ENCODE measurements around the gene NOTCH2. TPM values are rescaled to one million over a fixed set of nuclear protein-coding genes. Genes with fewer than 3 reads are reported as not detected.

Gene NOTCH2
- total RNA-seq, 1 experiment from 2014 or later, result 4.7 TPM

DNA sequence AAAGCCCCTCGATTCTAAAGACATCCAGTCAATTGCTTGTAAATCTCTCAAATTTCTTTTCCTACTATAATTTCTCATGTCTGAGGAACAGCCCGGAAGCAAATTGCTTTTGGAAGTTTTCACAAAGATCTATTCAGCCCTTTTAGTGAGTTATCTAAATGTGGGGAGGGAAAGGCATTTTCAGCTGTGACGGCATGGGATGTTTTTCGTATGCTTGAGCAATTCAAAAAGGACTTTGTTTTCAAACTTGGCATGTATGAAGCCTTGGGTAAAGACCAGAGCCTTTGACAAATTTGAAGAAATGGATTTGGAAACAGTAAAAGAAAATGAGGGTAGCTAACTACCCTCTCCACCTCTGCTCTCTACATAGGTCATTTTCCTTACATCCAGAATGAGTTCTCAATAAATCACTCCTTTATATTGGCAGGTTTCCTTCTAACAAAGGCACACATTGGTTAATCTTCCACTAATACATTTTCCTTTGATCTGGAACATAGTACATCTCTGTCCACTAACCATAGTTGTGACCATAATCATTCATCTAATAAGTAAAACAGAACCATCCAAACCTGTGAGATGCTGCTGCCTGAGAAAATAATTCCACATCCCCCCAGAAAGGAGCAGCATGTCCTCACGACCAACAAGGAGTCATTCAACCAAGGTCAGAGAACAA, 107.0 kb downstream of the NOTCH2 start:
- H3K9me2 ChIP-seq (replicated peaks; ENCODE audit: insufficient read depth, low read length), result no peaks in the 10 kb centered on the region
- H3K27me3 ChIP-seq (ENCODE audit: low read length), result no peaks in the 10 kb centered on the region
- no peaks in the 10 kb centered on the region for H3K4me1 ChIP-seq (ENCODE audit: low read length)
- no peaks in the 10 kb centered on the region for H4K20me1 ChIP-seq (ENCODE audit: insufficient read depth, low read depth, low read length)
- H3K27ac ChIP-seq (ENCODE audit: low read length), result no peak overlapping the region
- H3K36me3 ChIP-seq (ENCODE audit: insufficient read depth, low read length), result no peaks in the 10 kb centered on the region
- no peaks in the 10 kb centered on the region for H3K9me3 ChIP-seq (ENCODE audit: low read length)
- H3K4me2 ChIP-seq (ENCODE audit: low read depth, low read length, poor library complexity, severe bottlenecking), result no peak overlapping the region
- H2AFZ ChIP-seq (ENCODE audit: low read length), result no peak overlapping the region
- H3K9ac ChIP-seq (ENCODE audit: low read length), result no peak overlapping the region
- no peak for DNase-seq
- no peaks in the 10 kb centered on the region for H3K79me2 ChIP-seq (ENCODE audit: low read length)
- no peak overlapping the region for H3K4me3 ChIP-seq (ENCODE audit: low read length)

DNA sequence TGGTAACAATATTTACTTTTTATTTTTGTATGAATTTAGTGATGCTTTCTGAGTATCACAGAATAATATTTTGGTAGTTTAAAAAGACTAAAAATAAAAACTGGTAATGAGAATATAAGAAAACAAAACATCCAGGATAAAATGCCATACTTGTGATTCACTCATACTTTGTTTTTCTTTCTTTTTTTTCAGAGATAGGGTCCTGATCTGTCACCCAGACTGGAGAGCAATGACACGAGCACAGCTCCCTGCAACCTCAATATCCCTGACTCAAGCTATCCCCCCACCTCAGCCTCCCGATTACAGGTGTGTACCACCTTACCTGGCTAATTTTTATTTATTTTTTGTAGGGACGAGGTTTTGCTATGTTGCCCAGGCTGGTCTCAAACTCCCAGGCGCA, 109.0 kb downstream of the NOTCH2 start:
- Histone ChIP-seq H3K4me1 (ENCODE audit: low read length) (no peaks in the 10 kb centered on the region), H3K27me3 (ENCODE audit: low read length) (no peaks in the 10 kb centered on the region), H3K9me3 (ENCODE audit: low read length) (no peaks in the 10 kb centered on the region), H3K9ac (ENCODE audit: low read length) (no peak overlapping the region), H4K20me1 (ENCODE audit: insufficient read depth, low read depth, low read length) (no peaks in the 10 kb centered on the region), H3K4me2 (ENCODE audit: low read depth, low read length, poor library complexity, severe bottlenecking) (no peak overlapping the region), H3K9me2 (replicated peaks; ENCODE audit: insufficient read depth, low read length) (no peaks in the 10 kb centered on the region), H3K36me3 (ENCODE audit: insufficient read depth, low read length) (no peaks in the 10 kb centered on the region), H3K79me2 (ENCODE audit: low read length) (no peaks in the 10 kb centered on the region), H2AFZ (ENCODE audit: low read length) (no peak overlapping the region), H3K4me3 (ENCODE audit: low read length) (no peak overlapping the region), H3K27ac (ENCODE audit: low read length) (no peak overlapping the region)
- DNase-seq, result peak; percentile 9

DNA sequence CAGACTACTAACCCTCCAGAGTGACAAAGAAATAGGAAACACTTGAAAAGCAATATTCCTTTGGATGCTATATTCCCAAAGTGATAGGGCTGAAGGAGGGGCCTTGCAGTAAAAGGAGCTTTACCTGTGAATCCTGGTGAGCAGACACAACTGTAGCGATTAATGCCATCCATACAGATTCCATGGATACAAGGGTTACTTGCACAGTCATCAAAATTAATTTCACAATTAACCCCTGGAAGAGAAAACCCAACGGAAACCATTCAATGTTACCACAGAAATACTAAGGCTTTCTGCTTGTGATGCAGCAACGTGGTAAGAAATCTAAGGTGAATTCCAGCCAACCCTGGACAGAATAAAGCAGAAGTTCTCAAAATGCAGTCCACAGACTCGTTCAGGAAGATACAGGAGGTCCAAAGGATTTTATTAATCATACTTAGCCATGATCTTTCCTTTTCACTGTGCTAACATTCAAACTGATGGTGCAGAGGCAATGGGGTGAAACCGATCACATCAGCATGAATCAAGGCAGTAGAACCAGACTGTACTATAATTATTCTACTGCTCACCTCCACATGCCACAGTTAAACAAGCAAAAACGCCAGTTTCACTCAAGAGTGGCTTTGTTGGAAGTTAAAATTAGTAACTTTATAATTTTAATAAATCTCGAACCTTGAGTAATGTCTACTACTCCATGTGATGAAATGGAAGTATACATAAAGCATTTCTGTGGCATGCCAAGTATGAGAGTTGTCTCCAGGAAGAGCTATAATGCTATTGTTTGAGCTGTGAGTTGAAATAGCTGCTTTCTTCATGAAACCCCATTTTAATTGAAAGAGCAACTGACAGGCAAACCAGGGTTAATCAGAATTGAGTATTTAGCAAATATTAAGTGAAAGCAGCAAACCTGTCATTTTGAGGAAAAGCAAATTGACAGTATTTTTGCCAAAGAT, 109.9 kb downstream of the NOTCH2 start:
- Histone ChIP-seq H3K79me2 (ENCODE audit: low read length) (no peaks in the 10 kb centered on the region), H3K27ac (ENCODE audit: low read length) (no peak overlapping the region), H3K9me2 (replicated peaks; ENCODE audit: insufficient read depth, low read length) (no peaks in the 10 kb centered on the region), H3K4me3 (ENCODE audit: low read length) (no peak overlapping the region), H4K20me1 (ENCODE audit: insufficient read depth, low read depth, low read length) (no peaks in the 10 kb centered on the region), H3K9ac (ENCODE audit: low read length) (no peak overlapping the region), H3K36me3 (ENCODE audit: insufficient read depth, low read length) (no peaks in the 10 kb centered on the region), H3K9me3 (ENCODE audit: low read length) (no peaks in the 10 kb centered on the region), H3K4me2 (ENCODE audit: low read depth, low read length, poor library complexity, severe bottlenecking) (no peak overlapping the region), H3K27me3 (ENCODE audit: low read length) (no peaks in the 10 kb centered on the region), H3K4me1 (ENCODE audit: low read length) (no peaks in the 10 kb centered on the region), H2AFZ (ENCODE audit: low read length) (no peak overlapping the region)
- peak; percentile 35 for DNase-seq

DNA sequence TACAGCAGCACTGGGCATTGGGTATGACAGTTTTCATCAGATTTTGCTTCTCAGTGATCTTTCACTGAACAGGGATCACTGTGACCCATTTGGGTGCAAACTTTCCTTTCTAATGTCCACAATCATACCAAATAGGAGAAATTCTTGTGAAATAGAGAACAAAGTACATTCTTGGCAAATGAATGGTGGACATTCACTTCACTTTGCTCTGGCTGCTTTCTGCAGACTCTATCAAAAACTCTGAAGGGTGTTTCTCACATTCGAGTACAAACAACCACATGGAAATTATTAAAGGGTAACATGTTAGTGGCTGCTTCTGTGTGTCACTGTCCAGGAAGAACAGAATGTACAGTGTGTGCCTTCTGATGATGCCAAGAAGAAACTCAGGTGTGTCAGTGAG, 111.2 kb downstream of the NOTCH2 start:
- no peaks in the 10 kb centered on the region for H3K27me3 ChIP-seq (ENCODE audit: low read length)
- H3K9me3 ChIP-seq (ENCODE audit: low read length), result no peaks in the 10 kb centered on the region
- no peak overlapping the region for H3K9ac ChIP-seq (ENCODE audit: low read length)
- no peaks in the 10 kb centered on the region for H3K79me2 ChIP-seq (ENCODE audit: low read length)
- peak; percentile 19 for DNase-seq
- H2AFZ ChIP-seq (ENCODE audit: low read length), result no peak overlapping the region
- no peak overlapping the region for H3K4me2 ChIP-seq (ENCODE audit: low read depth, low read length, poor library complexity, severe bottlenecking)
- H3K4me1 ChIP-seq (ENCODE audit: low read length), result no peaks in the 10 kb centered on the region
- H3K9me2 ChIP-seq (replicated peaks; ENCODE audit: insufficient read depth, low read length), result no peaks in the 10 kb centered on the region
- H3K27ac ChIP-seq (ENCODE audit: low read length), result no peak overlapping the region
- H3K36me3 ChIP-seq (ENCODE audit: insufficient read depth, low read length), result no peaks in the 10 kb centered on the region
- no peak overlapping the region for H3K4me3 ChIP-seq (ENCODE audit: low read length)
- H4K20me1 ChIP-seq (ENCODE audit: insufficient read depth, low read depth, low read length), result no peaks in the 10 kb centered on the region

DNA sequence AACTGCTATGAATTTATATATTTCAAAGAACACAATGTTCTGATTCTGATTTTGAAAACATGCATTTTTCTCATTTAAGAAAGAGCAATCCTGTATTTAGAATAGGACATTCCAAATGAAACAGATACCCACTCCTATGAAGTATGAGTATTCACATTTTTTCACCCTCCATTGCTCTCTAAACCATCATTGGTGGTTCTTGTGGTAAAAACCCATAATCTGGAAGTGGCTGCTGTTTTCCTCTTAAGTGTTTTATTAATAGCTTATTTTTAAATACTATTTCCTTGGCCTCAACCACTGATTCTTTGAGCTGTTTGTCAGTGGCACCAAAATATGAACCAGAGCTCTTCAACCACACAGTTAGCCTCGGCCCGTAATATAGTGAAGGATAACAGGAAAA, 113.2 kb downstream of the NOTCH2 start:
- no peaks in the 10 kb centered on the region for H4K20me1 ChIP-seq (ENCODE audit: insufficient read depth, low read depth, low read length)
- H3K27ac ChIP-seq (ENCODE audit: low read length), result no peak overlapping the region
- no peaks in the 10 kb centered on the region for H3K36me3 ChIP-seq (ENCODE audit: insufficient read depth, low read length)

DNA sequence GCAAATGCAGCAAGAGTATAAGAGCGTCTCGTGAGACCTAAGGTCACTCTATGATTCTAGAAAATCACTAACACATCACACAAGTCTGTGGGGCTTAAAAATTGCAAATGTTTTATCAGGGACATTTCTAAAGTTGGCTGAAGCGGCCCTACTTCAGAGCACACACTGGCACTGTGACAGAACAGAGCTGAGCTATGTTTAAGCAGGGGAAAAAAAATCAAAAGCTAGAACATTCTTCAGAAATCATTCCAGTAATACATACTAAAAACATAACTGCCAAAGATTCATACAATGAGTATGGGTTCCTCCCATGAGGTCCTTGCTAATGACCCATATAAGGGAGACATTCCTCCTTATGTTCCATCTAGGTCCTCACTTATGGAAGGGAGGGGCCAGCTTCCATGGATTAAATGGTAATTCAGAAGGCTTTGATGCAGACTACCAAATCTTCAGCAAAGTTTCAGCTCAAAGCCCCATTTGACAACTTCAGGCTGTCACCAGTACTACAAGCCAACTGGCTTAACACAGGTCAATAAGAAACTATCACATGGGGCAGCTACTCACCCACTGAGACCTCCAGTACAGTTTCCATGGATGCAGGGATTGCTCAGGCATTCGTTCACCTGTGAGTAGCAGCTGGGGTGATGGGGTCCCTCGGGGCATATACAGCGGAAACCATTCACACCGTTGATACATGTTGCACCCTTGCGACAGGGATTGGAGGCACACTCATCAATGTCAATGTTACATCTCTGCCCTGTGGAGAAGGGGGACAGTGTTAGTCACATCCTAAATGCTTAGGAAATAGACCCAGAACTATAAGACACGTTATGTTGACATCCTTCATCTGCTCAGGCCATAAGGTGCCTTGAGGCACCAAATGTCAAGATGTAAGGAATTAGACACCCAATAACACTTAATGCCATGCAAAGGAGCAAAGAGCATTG, 114.7 kb downstream of the NOTCH2 start:
- DNase-seq, result no peak
- no peaks in the 10 kb centered on the region for H3K9me3 ChIP-seq (ENCODE audit: low read length)

More for the DNA sequence above, 113.2 kb downstream of the NOTCH2 start:
- no peak overlapping the region for H3K9ac ChIP-seq (ENCODE audit: low read length)
- H3K4me3 ChIP-seq (ENCODE audit: low read length), result no peak overlapping the region
- H3K27me3 ChIP-seq (ENCODE audit: low read length), result no peaks in the 10 kb centered on the region
- no peaks in the 10 kb centered on the region for H3K4me1 ChIP-seq (ENCODE audit: low read length)
- DNase-seq, result no peak
- no peaks in the 10 kb centered on the region for H3K79me2 ChIP-seq (ENCODE audit: low read length)
- H3K4me2 ChIP-seq (ENCODE audit: low read depth, low read length, poor library complexity, severe bottlenecking), result no peak overlapping the region
- no peaks in the 10 kb centered on the region for H3K9me3 ChIP-seq (ENCODE audit: low read length)
- H3K9me2 ChIP-seq (replicated peaks; ENCODE audit: insufficient read depth, low read length), result no peaks in the 10 kb centered on the region
- no peak overlapping the region for H2AFZ ChIP-seq (ENCODE audit: low read length)

DNA sequence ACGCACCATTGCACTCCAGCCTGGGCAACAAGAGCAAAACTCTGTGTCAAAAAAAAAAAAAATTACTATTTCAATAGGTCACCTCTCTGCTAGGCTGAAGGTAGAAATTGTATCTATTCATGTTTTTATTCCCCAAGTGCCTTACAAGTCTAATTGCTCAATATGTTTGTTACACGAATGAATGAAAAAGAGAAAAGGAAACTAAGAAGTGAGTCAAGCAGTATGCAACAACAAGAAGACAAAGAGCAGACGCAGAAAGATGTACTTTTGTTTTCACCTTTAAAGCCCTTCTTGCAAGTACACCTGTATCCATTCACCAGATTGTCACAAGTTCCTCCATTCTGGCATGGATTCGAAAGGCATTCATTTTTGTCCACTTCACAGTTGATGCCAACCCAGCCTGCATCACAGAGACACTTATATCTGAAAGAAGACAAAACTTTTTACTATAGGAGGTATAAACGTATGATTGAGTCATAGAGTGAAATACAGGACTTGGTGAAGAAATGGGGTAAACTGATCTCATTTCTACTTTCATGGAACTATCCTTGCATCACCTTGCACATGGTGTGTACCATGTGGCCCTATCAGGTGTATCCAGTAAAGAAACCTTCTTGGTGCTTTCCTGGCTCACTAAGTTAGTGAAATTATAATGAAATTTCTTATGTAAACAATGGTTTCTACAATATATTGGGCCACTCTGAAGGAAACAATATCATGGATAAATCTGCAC, 116.0 kb downstream of the NOTCH2 start:
- Histone ChIP-seq H4K20me1 (ENCODE audit: insufficient read depth, low read depth, low read length) (no peaks in the 10 kb centered on the region), H3K9ac (ENCODE audit: low read length) (no peak overlapping the region), H3K9me3 (ENCODE audit: low read length) (no peaks in the 10 kb centered on the region), H3K9me2 (replicated peaks; ENCODE audit: insufficient read depth, low read length) (no peaks in the 10 kb centered on the region), H3K4me2 (ENCODE audit: low read depth, low read length, poor library complexity, severe bottlenecking) (no peak overlapping the region), H3K27me3 (ENCODE audit: low read length) (no peaks in the 10 kb centered on the region), H3K4me3 (ENCODE audit: low read length) (no peak overlapping the region), H2AFZ (ENCODE audit: low read length) (no peak overlapping the region), H3K36me3 (ENCODE audit: insufficient read depth, low read length) (no peaks in the 10 kb centered on the region), H3K79me2 (ENCODE audit: low read length) (no peaks in the 10 kb centered on the region), H3K4me1 (ENCODE audit: low read length) (no peaks in the 10 kb centered on the region), H3K27ac (ENCODE audit: low read length) (no peak overlapping the region)
- no peak for DNase-seq

More for the DNA sequence above, 114.7 kb downstream of the NOTCH2 start:
- Histone ChIP-seq H3K79me2 (ENCODE audit: low read length) (no peaks in the 10 kb centered on the region), H3K4me2 (ENCODE audit: low read depth, low read length, poor library complexity, severe bottlenecking) (no peak overlapping the region), H3K36me3 (ENCODE audit: insufficient read depth, low read length) (no peaks in the 10 kb centered on the region), H3K27me3 (ENCODE audit: low read length) (no peaks in the 10 kb centered on the region), H3K9ac (ENCODE audit: low read length) (no peak overlapping the region), H3K9me2 (replicated peaks; ENCODE audit: insufficient read depth, low read length) (no peaks in the 10 kb centered on the region), H2AFZ (ENCODE audit: low read length) (no peak overlapping the region), H3K4me3 (ENCODE audit: low read length) (no peak overlapping the region), H3K27ac (ENCODE audit: low read length) (no peak overlapping the region), H3K4me1 (ENCODE audit: low read length) (no peaks in the 10 kb centered on the region), H4K20me1 (ENCODE audit: insufficient read depth, low read depth, low read length) (no peaks in the 10 kb centered on the region)
